OCI-LY7 (cell line): ENCODE data around the gene SYPL1. TPM values are rescaled to one million over a fixed set of nuclear protein-coding genes. Genes with fewer than 3 reads are reported as not detected.

Experiments
- BruUV-seq: library from RNA; stranded (reverse); fragments of 400-500 nt; replicated peaks from 2 replicates; lab custom pipeline; 2021; lab: Mats Ljungman, UMichigan
- CTCF ChIA-PET: fragments of 300-600 bp; sonication (Branson Sonifier 250); formaldehyde crosslinking; loops from one replicate; lab custom pipeline; 2022; ENCODE audit warnings: antibody characterized with exemption; ENCODE audit not compliant: unreplicated experiment; lab: Charles Lee
- POLR2A ChIA-PET: fragments of 300-600 bp; sonication (Branson Sonifier 250); formaldehyde crosslinking; loops from one replicate; lab custom pipeline; 2022; ENCODE audit warnings: antibody characterized with exemption; lab: Charles Lee
- DNase-seq: peaks from one replicate; pipeline ENCODE4 v3.0.0-alpha.2; 2015; ENCODE audit warnings: low spot score
- H2AFZ ChIP-seq: fragments of 200-600 bp; sonication (generic), shearing (Covaris generic); 2 replicates; pipeline ENCODE4 v1.6.1; 2014; ENCODE audit warnings: mild to moderate bottlenecking, antibody characterized with exemption, low read length, moderate library complexity
- H3K27ac ChIP-seq: fragments of 200-600 bp; sonication (generic); 2 replicates; pipeline ENCODE4 v1.5.1; 2014; ENCODE audit warnings: mixed run types, low read depth, mild to moderate bottlenecking, moderate library complexity, low read length, inconsistent platforms; ENCODE audit not compliant: poor library complexity, severe bottlenecking
- H3K36me3 ChIP-seq: fragments of 200-600 bp; sonication (generic); 2 replicates; pipeline ENCODE4 v1.6.1; 2014; ENCODE audit warnings: mild to moderate bottlenecking, antibody characterized with exemption, low read length, moderate library complexity, mixed read lengths; ENCODE audit not compliant: insufficient read depth
- H3K4me1 ChIP-seq: fragments of 200-600 bp; sonication (generic); 2 replicates; pipeline ENCODE4 v1.5.1; 2014; ENCODE audit warnings: mild to moderate bottlenecking, low read length; ENCODE audit not compliant: insufficient read depth, poor library complexity, severe bottlenecking
- H3K4me2 ChIP-seq: fragments of 200-600 bp; sonication (generic); 2 replicates; pipeline ENCODE4 v1.6.1; 2014; ENCODE audit warnings: mild to moderate bottlenecking, low read length
- H3K4me3 ChIP-seq: fragments of 200-600 bp; sonication (generic); 2 replicates; pipeline ENCODE4 v1.5.1; 2014; ENCODE audit warnings: mild to moderate bottlenecking, low read depth, low read length; ENCODE audit not compliant: poor library complexity, severe bottlenecking
- H3K79me2 ChIP-seq: fragments of 200-600 bp; sonication (generic); 2 replicates; pipeline ENCODE4 v1.6.1; 2016; ENCODE audit warnings: low read depth, mild to moderate bottlenecking, low read length, moderate library complexity, mixed read lengths; ENCODE audit not compliant: insufficient read depth
- H3K9me2 ChIP-seq: fragments of 200-600 bp; sonication (generic); 2 replicates; pipeline ENCODE4 v1.6.1; 2016; ENCODE audit warnings: mild to moderate bottlenecking, low read length, mixed read lengths; ENCODE audit not compliant: insufficient read depth
- H3K9me3 ChIP-seq: fragments of 200-600 bp; sonication (generic); 2 replicates; pipeline ENCODE4 v1.6.1; 2014; ENCODE audit warnings: mild to moderate bottlenecking, mixed run types, low read length, mixed read lengths
- H4K20me1 ChIP-seq: fragments of 200-600 bp; sonication (generic); 2 replicates; pipeline ENCODE4 v1.6.1; 2014; ENCODE audit warnings: mild to moderate bottlenecking, antibody characterized with exemption, low read length, moderate library complexity, mixed read lengths; ENCODE audit not compliant: insufficient read depth
- EZH2phosphoT487 ChIP-seq: fragments of 200-600 bp; sonication (generic); IDR thresholded peaks from 2 replicates; pipeline ENCODE4 v1.6.1; 2018; ENCODE audit warnings: low read depth, borderline replicate concordance, mild to moderate bottlenecking, mixed run types, antibody characterized with exemption, low read length, moderate library complexity, mixed read lengths
- intact Hi-C: fragments of 100-400 bp; cut with micrococcal nuclease; formaldehyde crosslinking; loops from one replicate; pipeline ENCODE4 v1.10.0; 2022; ENCODE audit not compliant: unreplicated experiment
- total RNA-seq, 2 experiments: library from RNA; depleted of rRNA in 1 of 2; stranded (reverse); fragments of >200 nt in 1 of 2; shearing (Covaris generic) in 1 of 2; gene quantifications; 2 replicates each; pipeline ENCODE4 v1.2.3, GENCODE V29; 2014 to 2022
- TF ChIP-seq, protein P1 (sequence below): fragments of 200-600 bp; sonication (generic); conservative IDR thresholded peaks from 2 replicates; pipeline ENCODE4 v1.5.1; 2014; ENCODE audit warnings: mild to moderate bottlenecking, antibody characterized with exemption, low read length, moderate library complexity, mixed read lengths

SYPL1 gene
- total RNA-seq, 2 experiments from 2014 or later: 34.1 to 112 TPM

GRCh38 chr7:106070201-106070551 is 41.9 kb downstream of the SYPL1 start:
- H3K4me1 ChIP-seq: peaks cover 98% of the 10 kb centered on the region
- H3K9me2 ChIP-seq: no peaks in the 10 kb centered on the region
- intact Hi-C loops: loop anchor here (5.0 kb wide), 2 partner anchors 1022 to 1058 kb away; partner anchors contain the start of gene KMT2E
- H3K4me2 ChIP-seq: peak overlapping the region; percentile 98
- ChIA-PET CTCF (interaction anchor here (1.2 to 5.9 kb wide), 2 partner anchors 11 to 82 kb away, joined by 5 to 52 read pairs; no protein-coding TSS in a partner anchor), POLR2A (interaction anchor here (1.2 to 12.8 kb wide), 9 partner anchors 10 to 1060 kb away, joined by 4 to 308 read pairs (median 107); partner anchors contain the start of gene SYPL1)
- H3K79me2 ChIP-seq: peaks cover 12% of the 10 kb centered on the region; the same call in 1 of the 2 replicates
- peak overlapping the region; percentile 96 for H3K27ac ChIP-seq
- no TSS peak for BruUV-seq
- no peaks in the 10 kb centered on the region for H4K20me1 ChIP-seq
- peak overlapping the region; percentile 70 for H3K4me3 ChIP-seq
- no peaks in the 10 kb centered on the region for H3K36me3 ChIP-seq
- H2AFZ ChIP-seq: no peak overlapping the region
- no peak for DNase-seq
- H3K9me3 ChIP-seq: no peaks in the 10 kb centered on the region
- no peak for TF ChIP-seq EZH2phosphoT487
- TF ChIP-seq, protein P1, sequence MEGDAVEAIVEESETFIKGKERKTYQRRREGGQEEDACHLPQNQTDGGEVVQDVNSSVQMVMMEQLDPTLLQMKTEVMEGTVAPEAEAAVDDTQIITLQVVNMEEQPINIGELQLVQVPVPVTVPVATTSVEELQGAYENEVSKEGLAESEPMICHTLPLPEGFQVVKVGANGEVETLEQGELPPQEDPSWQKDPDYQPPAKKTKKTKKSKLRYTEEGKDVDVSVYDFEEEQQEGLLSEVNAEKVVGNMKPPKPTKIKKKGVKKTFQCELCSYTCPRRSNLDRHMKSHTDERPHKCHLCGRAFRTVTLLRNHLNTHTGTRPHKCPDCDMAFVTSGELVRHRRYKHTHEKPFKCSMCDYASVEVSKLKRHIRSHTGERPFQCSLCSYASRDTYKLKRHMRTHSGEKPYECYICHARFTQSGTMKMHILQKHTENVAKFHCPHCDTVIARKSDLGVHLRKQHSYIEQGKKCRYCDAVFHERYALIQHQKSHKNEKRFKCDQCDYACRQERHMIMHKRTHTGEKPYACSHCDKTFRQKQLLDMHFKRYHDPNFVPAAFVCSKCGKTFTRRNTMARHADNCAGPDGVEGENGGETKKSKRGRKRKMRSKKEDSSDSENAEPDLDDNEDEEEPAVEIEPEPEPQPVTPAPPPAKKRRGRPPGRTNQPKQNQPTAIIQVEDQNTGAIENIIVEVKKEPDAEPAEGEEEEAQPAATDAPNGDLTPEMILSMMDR: no peak

- H3K4me1 ChIP-seq: peaks cover 98% of the 10 kb centered on the region
- no peaks in the 10 kb centered on the region for H3K9me2 ChIP-seq
- H3K36me3 ChIP-seq: no peaks in the 10 kb centered on the region
- intact Hi-C loops: loop anchor here (5.0 kb wide), 2 partner anchors 1023 to 1057 kb away; partner anchors contain the start of gene KMT2E
- no peaks in the 10 kb centered on the region for H3K9me3 ChIP-seq
- CTCF ChIA-PET: interaction anchor here (1.2 to 5.9 kb wide), 2 partner anchors 10 to 82 kb away, joined by 5 to 52 read pairs; no protein-coding TSS in a partner anchor
- peak overlapping the region; percentile 42; the same call in 1 of the 2 replicates for H2AFZ ChIP-seq
- TF ChIP-seq EZH2phosphoT487: no peak
- H3K4me3 ChIP-seq: peak overlapping the region; percentile 70
- H3K79me2 ChIP-seq: peaks cover 12% of the 10 kb centered on the region; the same call in 1 of the 2 replicates
- POLR2A ChIA-PET: interaction anchor here (2.4 to 12.8 kb wide), 6 partner anchors 9 to 80 kb away, joined by 9 to 308 read pairs (median 134); partner anchors contain the start of gene SYPL1
- no peaks in the 10 kb centered on the region for H4K20me1 ChIP-seq
- no TSS peak for BruUV-seq
- no peak for DNase-seq
- peak overlapping the region; percentile 98 for H3K4me2 ChIP-seq
- H3K27ac ChIP-seq: peak overlapping the region; percentile 96
Measured at GRCh38 chr7:106069471-106070200, 42.5 kb downstream of the SYPL1 start.

- H4K20me1 ChIP-seq: no peaks in the 10 kb centered on the region
- CTCF ChIA-PET: interaction anchor here (5.9 kb wide), 1 partner anchor 10 kb away, joined by 52 read pairs; no protein-coding TSS in a partner anchor
- TF ChIP-seq, protein P1: no peak
- no peak for TF ChIP-seq EZH2phosphoT487
- peak overlapping the region; percentile 42; the same call in 1 of the 2 replicates for H2AFZ ChIP-seq
- peaks cover 98% of the 10 kb centered on the region for H3K4me1 ChIP-seq
- peak overlapping the region; percentile 96 for H3K27ac ChIP-seq
- intact Hi-C loops: no loop called here
- peak overlapping the region; percentile 98 for H3K4me2 ChIP-seq
- H3K9me3 ChIP-seq: no peaks in the 10 kb centered on the region
- POLR2A ChIA-PET: interaction anchor here (0.6 to 12.8 kb wide), 6 partner anchors 9 to 85 kb away, joined by 5 to 308 read pairs (median 134); partner anchors contain the start of gene SYPL1
- no peaks in the 10 kb centered on the region for H3K36me3 ChIP-seq
- no peak for DNase-seq
- BruUV-seq: no TSS peak
- H3K79me2 ChIP-seq: peaks cover 12% of the 10 kb centered on the region; the same call in 1 of the 2 replicates
- H3K4me3 ChIP-seq: peak overlapping the region; percentile 70
- H3K9me2 ChIP-seq: no peaks in the 10 kb centered on the region
Measured at GRCh38 chr7:106068986-106069385, 43.1 kb downstream of the SYPL1 start.
